ENCODE results near the gene BEGAIN.

DNA sequence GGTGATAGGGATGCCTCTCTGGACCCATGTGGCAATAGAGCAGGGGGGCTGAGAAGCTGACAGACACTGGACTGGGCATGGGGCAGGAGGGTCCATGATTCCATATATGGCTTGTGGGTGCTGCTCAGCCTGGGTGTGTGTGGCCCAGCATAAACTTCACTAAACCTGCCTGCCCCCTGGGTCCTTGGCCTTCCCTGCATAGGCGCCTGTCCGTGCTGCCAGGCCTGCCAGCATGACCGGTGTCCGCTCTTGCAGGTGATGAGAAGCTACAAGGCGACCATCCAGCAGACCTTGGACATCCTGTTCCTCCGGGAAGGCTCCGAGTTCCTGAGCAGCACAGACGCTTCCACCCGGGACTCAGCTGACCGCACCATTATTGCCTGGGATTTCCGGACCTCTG, 61.6 kb downstream of the BEGAIN start:
- TF ChIP-seq POLR2A (IDR thresholded peaks at IDR 0.05; ENCODE audit: low read length) (no peak), GATA1 (IDR thresholded peaks at IDR 0.05; ENCODE audit: low read depth, low read length) (no peak)
